DOHH2 (cell line): ENCODE measurements around the gene RNASE13.

Experiments used
- CTCF ChIP-seq: fragments of 200-600 bp; sonication (generic); IDR thresholded peaks from one replicate; pipeline ENCODE4 v1.5.1; 2014; ENCODE audit warnings: antibody characterized with exemption, mild to moderate bottlenecking, low read depth, low read length; ENCODE audit not compliant: poor library complexity, severe bottlenecking
- EZH2phosphoT487 ChIP-seq: fragments of 200-600 bp; sonication (generic); IDR thresholded peaks from 2 replicates; pipeline ENCODE4 v1.6.1; 2017; ENCODE audit warnings: borderline replicate concordance, mild to moderate bottlenecking, antibody characterized with exemption, low read length, moderate library complexity, mixed read lengths

DNA sequence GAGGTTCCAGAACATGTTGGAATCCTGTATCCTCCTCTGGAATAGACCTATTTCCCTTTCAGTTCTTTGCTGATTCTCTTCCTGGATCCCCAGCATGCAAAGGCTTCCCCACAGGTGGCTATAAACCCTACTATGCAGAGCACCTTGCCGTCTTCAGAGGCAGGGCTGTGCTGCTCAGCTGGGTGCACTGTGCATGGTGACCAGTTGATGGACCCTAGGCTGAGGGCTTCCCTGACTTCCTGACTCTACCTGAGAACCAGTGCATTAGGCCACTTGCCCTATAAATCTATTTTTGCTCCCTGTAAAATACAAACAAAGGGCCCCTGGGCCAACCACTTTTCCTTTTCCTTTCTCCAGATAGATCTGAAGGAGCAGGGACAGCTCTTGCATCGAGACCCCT is 49.8 kb upstream of the RNASE13 start:
- TF ChIP-seq CTCF (no peak), EZH2phosphoT487 (no peak)
